ENCODE measurements around the gene OTOF.

The OTOF gene

DNA sequence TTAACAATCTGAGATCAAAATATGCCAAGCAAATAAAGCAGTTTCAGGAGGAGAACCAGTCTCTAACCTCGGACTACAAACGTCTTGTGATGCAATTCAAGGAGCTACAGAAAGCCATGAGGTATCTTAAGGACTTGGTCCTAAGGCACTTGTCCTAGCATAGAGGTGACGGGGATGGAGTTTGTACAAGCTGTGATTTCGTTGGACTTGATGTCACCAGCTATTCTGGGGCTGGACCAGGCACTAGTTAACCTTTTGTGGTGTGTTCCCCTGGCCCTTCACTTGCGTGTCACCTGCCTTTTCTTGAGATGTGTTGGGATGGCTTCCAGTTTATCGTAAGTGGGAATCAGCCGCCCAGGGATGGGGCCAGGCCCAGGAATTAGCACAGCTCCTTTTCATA lies 33.7 kb downstream of the OTOF start:
- DNase-seq, result no peak

- no peak for DNase-seq
Observed at GRCh38 chr2:26442707-26443106, 35.2 kb downstream of the OTOF start.

DNA sequence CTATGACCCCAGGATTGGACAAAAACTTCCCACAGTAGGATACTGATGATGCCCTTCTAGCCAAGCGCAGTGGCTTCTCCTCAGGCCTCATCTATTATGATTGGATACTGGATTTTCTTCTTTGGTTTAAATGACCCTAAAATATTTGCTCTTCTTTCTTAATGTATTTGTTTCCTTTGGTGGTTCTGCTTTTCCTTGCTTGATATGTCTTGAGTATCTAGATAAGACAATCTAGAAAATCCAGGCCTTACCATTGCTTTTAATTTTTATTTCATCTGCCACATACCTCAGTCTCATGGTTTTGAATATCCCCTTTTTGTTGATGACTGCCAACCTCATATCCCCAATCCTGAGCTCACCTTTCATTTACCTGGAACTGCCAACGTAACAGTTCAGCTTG lies 35.6 kb downstream of the OTOF start:
- DNase-seq, result no peak

GRCh38 chr2:26438926-26439325 lies 39.0 kb downstream of the OTOF start:
- DNase-seq, result no peak

DNA sequence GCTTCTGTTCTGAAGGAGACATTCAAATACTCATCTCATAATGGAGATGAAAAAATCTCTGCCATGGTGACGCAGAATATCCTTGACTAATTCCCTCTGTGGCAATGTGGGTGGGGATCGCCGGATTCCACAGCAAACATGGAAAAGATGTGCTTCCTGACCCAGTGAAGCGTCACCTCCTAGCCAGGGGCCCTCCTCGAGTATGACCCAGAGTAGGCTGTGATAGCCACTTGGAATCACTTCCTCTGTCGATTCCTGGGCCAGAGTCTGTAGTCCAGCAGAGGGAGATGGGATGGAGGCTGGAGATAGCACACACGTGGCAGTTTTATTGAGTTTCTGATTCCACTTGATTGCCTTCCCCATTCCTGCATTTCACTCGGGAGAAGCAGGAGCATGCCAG lies 39.4 kb downstream of the OTOF start:
- no peak for DNase-seq

DNA sequence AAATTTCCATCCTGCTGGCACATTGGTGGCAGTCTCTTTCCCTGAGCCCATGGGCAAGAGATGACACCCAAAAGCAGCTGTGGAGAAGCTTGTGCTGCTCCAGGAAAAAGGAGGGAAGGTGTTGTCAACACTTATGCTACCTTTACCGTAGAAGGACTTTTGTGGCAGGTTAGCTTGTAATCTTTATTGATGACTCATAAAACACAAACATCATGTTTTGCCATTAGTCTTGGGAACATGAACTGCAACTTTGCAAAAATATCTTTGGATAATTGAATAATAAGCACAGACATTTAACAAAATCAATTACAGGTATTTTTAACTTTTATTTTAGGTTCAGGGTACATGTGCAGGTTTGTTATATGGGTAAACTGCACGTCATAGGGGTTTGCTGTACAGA lies 42.8 kb downstream of the OTOF start:
- no peak for DNase-seq

- no peak for DNase-seq
Observed at GRCh38 chr2:26432859-26433258, 45.1 kb downstream of the OTOF start.

DNA sequence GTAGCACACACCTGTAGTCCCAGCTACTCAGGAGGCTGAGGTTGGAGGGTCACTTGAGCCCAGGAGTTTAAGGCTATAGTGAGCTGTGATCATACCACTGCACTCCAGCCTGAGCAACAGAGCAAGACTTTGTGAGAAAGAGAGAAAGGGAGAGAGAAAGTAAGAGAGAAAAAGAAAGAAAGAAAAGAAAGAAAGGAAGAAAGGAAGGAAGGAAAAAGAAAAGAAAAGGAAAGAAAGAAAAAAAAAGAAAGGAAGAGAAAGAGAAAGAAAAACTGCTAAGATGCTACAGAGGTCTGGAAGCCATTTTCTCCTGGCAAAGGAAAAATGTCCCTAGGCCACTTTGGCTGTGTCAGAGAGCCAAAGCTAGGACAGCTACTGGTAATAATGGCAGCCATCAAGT lies 45.6 kb downstream of the OTOF start:
- DNase-seq, result no peak

DNA sequence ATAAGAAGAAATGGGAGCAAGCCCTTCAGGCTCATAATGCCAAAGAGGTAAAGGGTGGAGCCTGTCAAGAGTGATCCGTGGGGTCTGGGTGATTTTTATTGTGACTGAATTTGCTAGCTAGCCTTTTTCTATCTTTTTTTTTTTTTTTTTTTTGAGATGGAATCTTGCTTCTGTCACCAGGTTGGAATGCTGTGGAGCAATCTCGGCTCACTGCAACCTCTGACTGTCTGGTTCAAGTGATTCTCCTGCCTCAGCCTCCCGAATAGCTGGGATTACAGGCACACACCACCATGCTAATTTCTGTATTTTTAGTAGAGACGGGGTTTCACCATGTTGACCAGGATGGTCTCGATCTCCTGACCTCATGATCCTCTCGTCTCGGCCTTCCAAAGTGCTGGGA lies 47.1 kb downstream of the OTOF start:
- no peak for DNase-seq

GRCh38 chr2:26429779-26430578 lies 47.9 kb downstream of the OTOF start:
- DNase-seq, result no peak

DNA sequence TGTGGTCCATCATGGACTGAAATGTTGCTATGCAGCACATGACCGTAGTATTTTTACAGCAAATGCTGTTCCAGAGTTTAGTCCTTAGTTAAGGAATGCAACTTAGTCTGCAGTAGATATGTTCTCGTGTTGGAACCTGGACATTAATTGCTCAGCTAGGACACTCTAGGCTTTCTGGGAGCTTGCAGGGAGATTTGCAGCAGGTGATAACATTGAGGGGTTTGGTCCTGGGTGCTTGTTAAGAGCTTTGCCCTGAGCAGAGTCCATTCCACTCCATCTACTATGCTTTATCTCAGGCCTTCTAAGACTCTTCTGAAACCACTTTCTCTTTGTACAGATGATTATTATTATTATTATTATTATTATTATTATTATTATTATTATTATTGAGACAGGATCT lies 49.1 kb downstream of the OTOF start:
- DNase-seq, result no peak

DNA sequence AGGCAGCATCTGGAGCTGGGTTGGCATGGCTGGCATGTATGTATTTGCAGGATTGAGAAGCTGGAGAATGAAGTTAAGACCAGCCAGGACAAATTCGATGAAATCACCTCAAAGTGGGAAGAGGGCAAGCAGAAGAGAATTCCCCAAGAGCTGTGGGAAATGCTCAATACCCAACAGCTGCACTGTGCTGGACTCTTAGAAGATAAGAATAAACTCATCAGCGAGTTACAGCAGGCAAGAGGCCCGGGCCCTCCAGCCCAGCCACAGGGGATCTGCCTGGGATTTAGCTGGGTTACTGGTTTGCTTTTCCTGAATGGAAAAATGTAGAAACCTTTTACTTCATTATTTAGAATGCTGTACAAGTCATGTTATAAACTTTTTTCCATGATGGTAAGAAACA lies 53.7 kb downstream of the OTOF start:
- DNase-seq, result no peak

DNA sequence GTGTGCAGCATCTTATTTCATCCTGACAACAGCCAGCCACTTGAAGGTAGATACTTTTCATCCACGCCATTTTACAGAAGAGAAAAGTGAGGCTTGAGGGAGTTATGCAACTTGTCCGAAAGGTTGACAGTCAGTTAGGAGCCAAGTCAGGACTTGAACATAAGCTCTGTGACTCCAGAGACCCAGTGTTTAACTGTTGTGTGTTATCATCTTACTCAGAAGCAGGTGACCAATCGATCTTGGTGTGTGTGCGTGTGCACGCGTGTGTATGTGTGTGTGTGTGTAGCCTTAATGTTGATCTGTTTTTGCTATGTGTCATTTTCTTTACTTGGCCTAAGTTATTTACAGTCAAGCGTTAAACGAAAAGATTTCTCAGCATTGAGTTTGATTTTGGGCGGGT lies 54.2 kb downstream of the OTOF start:
- DNase-seq, result no peak

GRCh38 chr2:26422947-26423629 lies 54.8 kb downstream of the OTOF start:
- DNase-seq, result no peak

- no peak for DNase-seq
Observed at GRCh38 chr2:26421961-26422360, 56.0 kb downstream of the OTOF start.

DNA sequence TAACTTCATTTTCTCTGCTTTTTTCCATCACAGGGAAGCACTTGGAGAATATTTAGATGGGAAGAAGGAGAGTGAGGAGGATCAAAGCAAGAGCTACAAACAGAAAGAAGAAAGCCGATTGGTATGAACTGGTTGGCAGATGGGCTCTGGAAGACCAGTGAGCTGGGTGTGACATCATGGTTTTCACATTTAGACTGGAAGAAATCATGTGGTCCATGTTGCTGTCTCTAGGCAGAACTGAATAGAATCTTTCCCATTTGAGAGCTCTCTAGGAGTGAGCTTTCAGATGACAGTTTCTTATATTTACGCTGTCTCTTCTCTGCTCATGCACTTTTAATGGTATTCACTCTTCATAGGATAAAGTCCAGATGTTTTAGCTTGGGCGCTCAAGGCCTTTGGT lies 63.6 kb downstream of the OTOF start:
- no peak for DNase-seq

- DNase-seq, result no peak
Observed at GRCh38 chr2:26412091-26412673, 65.7 kb downstream of the OTOF start.

GRCh38 chr2:26411419-26411818 lies 66.5 kb downstream of the OTOF start:
- DNase-seq, result no peak

DNA sequence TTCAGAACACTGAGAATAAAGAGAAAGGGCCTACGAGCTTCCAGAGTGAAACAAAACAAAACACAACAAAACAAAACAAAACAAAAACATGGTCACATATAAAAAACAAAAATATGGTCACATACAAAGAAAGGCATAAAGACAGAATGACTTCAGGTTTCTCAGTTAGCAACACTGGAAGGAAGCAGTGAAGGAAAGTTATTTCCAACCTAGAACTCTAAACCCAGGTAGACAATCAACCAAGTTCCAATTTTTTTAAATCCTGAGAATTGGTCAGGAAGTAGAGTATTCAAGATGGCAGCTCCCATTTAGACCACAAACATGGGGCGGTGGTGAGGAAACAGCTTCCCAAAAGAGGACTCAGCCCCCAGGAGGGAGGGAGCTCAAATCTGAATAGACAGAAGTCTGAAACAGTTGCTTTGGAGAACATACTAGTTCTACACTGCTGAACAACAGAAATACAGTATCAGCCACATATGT lies 67.1 kb downstream of the OTOF start:
- DNase-seq, result no peak

DNA sequence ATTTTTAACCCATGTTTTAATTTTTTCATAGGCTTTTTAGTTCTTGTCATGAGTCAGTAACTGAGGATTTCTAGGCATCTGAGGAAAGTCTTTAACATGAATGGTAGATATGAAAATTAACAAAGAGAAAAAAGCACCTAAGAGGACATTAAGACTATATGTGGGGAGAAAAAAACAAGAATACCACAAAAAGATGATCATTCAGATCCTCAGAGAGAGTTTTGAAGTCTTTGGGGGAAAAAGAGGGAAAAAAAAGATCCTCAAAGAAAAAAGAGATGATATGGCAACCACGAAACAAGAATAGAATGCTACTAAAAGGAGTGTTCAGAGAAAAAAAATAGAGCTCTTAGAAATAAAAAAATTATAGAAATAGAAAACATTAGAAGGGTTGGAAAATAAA lies 68.1 kb downstream of the OTOF start:
- no peak for DNase-seq

DNA sequence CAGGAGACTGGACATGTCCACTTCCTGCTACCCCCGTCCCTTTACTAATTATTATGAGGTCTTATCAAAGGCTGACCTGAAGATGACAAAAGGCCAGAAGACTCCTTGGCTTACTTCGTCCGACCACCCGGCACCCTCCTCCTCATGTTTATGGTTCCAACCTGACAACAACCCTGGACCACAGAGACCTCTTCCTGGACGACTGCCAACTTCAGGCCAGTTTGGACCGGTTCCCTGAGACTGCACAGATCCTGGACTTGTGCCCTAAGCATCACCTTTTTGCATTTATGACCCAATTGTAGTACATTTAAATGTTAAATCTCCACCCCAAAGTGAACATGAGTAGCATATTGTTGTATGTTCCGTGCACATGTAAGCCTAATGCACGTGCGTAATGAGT lies 70.4 kb downstream of the OTOF start:
- DNase-seq, result no peak

Data from stimulated activated naive CD4-positive, alpha-beta T cell (primary cell).